Esophagus muscularis mucosa (tissue), 4 donors: ENCODE data around the gene PIP4P1. TPM values are rescaled to one million over a fixed set of nuclear protein-coding genes. Genes with fewer than 3 reads are reported as not detected.
A peak's percentile ranks its signal among the peaks of the same experiment; 100 is the strongest.

Experiments
- DNase-seq: peaks from one replicate; pipeline ENCODE4 v3.0.0-alpha.2; 2017; ENCODE audit errors: extremely low spot score
- H3K27ac ChIP-seq, 4 donors: fragments of 200-600 bp; sonication (generic); replicated peaks in 1 of 4; 1 replicate in 3 of 4; 2 replicates in 1 of 4; pipeline ENCODE4 v1.5.1; 2016 to 2019; ENCODE audit warnings: mild to moderate bottlenecking in 1 of 4
- H3K27me3 ChIP-seq, 4 donors: fragments of 200-600 bp; sonication (generic); one replicate each; pipeline versions ENCODE4 v1.5.1 to v1.6.0; 2016 to 2019
- H3K36me3 ChIP-seq, 4 donors: fragments of 200-600 bp; sonication (generic); one replicate each; pipeline ENCODE4 v1.5.1; 2016 to 2019
- H3K4me1 ChIP-seq, 4 donors: fragments of 200-600 bp; sonication (generic); one replicate each; pipeline ENCODE4 v1.5.1; 2016 to 2019
- H3K4me3 ChIP-seq, 4 donors: fragments of 200-600 bp; sonication (generic); 1 replicate in 2 of 4; 2 replicates in 2 of 4; pipeline ENCODE4 v1.5.1; 2016 to 2019; ENCODE audit warnings: mild to moderate bottlenecking in 4 of 4, moderate library complexity in 1 of 4
- H3K9me3 ChIP-seq, 4 donors: fragments of 200-600 bp; sonication (generic); 1 replicate in 3 of 4; 2 replicates in 1 of 4; pipeline ENCODE4 v1.5.1; 2016 to 2019
- CTCF ChIP-seq, 3 experiments: fragments of 200-600 bp in 2 of 3; fragments of 450-650 bp in 1 of 3; sonication (generic) in 2 of 3; IDR thresholded peaks; one replicate each; pipeline ENCODE4 v1.5.1; 2017 to 2019; ENCODE audit warnings: antibody characterized with exemption in 3 of 3, mild to moderate bottlenecking in 2 of 3, moderate library complexity in 1 of 3
- EP300 ChIP-seq: sonication (generic); formaldehyde crosslinking; IDR thresholded peaks from one replicate; pipeline ENCODE4 v1.6.1; 2017; ENCODE audit warnings: antibody characterized with exemption
- POLR2A ChIP-seq: fragments of 450-650 bp; IDR thresholded peaks from one replicate; pipeline ENCODE4 v1.6.1; 2017; ENCODE audit warnings: antibody characterized with exemption, moderate library complexity, mild to moderate bottlenecking, low read depth
- POLR2AphosphoS5 ChIP-seq, 2 donors: sonication (generic); formaldehyde crosslinking; IDR thresholded peaks; one replicate each; pipeline ENCODE4 v1.6.1; 2017; ENCODE audit warnings: antibody characterized with exemption in 2 of 2
- WGBS: methylation state at CpG from one replicate; pipeline ENCODE4 v1.1.5; 2018; 5-methylcytosine and 5-hydroxymethylcytosine counted together
- intact Hi-C: fragments of 100-400 bp; cut with DNase I; formaldehyde crosslinking; loops from one replicate; pipeline ENCODE4 v1.15.1; 2023
- total RNA-seq, 4 donors: library from RNA; depleted of rRNA; stranded (reverse); fragments of >200 nt; gene quantifications; one replicate each; pipeline versions ENCODE4 v1.1.0 to v1.2.1, GENCODE V29; 2016

Gene PIP4P1
- total RNA-seq, 4 donors from 2014 or later = 18.7 to 27.9 (median 24.5) TPM

- WGBS = 86% methylated on average over 2 of the region's 2 CpGs
- Histone ChIP-seq H3K27ac (no peak overlapping the region), H3K27me3 (no peaks in the 10 kb centered on the region), H3K4me3 (no peak overlapping the region), H3K36me3 (peaks cover 0 to 44% (median 26%) of the 10 kb centered on the region in 4 donors), H3K4me1 (peaks cover 7 to 14% (median 10%) of the 10 kb centered on the region in 4 donors), H3K9me3 (no peaks in the 10 kb centered on the region)
- TF ChIP-seq POLR2AphosphoS5 (IDR thresholded peaks at IDR 0.05) (no peak), CTCF (IDR thresholded peaks at IDR 0.05) (no peak), POLR2A (no peak), EP300 (no peak)
- intact Hi-C loops = no loop called here
- DNase-seq = no peak
These were observed 17.7 kb upstream of the PIP4P1 start for GRCh38 chr14:20478894-20479293.

GRCh38 chr14:20477211-20477876, 16.1 kb upstream of the PIP4P1 start:
- H3K4me1 ChIP-seq = peaks cover 7 to 14% (median 10%) of the 10 kb centered on the region in 4 donors
- H3K9me3 ChIP-seq = no peaks in the 10 kb centered on the region
- peaks cover 0 to 60% (median 36%) of the 10 kb centered on the region in 4 donors for H3K36me3 ChIP-seq
- 71% methylated on average over 1 of the region's 1 CpG for WGBS
- no peaks in the 10 kb centered on the region for H3K27me3 ChIP-seq
- intact Hi-C loops = no loop called here
- no peak for DNase-seq
- H3K27ac ChIP-seq = peak overlapping the region in 1 of 4 donors; percentile 17
- H3K4me3 ChIP-seq = no peak overlapping the region
- TF ChIP-seq POLR2A (no peak), POLR2AphosphoS5 (IDR thresholded peaks at IDR 0.05) (no peak), EP300 (no peak), CTCF (IDR thresholded peaks at IDR 0.05) (no peak)

GRCh38 chr14:20476776-20477175, 15.5 kb upstream of the PIP4P1 start:
- H3K27ac ChIP-seq = no peak overlapping the region
- no peak for TF ChIP-seq CTCF (IDR thresholded peaks at IDR 0.05)
- TF ChIP-seq POLR2AphosphoS5 (IDR thresholded peaks at IDR 0.05) = no peak
- TF ChIP-seq EP300 = no peak
- TF ChIP-seq POLR2A = no peak
- whole genome bisulfite sequencing = 84% methylated on average over 5 of the region's 5 CpGs
- peaks cover 0 to 62% (median 36%) of the 10 kb centered on the region in 4 donors for H3K36me3 ChIP-seq
- H3K9me3 ChIP-seq = no peaks in the 10 kb centered on the region
- intact Hi-C loops = no loop called here
- no peak for DNase-seq
- peaks cover 7 to 14% (median 10%) of the 10 kb centered on the region in 4 donors for H3K4me1 ChIP-seq
- H3K4me3 ChIP-seq = no peak overlapping the region
- H3K27me3 ChIP-seq = no peaks in the 10 kb centered on the region

GRCh38 chr14:20472536-20473169, 11.4 kb upstream of the PIP4P1 start:
- peaks cover 0 to 55% (median 36%) of the 10 kb centered on the region in 4 donors for H3K36me3 ChIP-seq
- H3K4me3 ChIP-seq = no peak overlapping the region
- DNase-seq = no peak
- no peaks in the 10 kb centered on the region for H3K27me3 ChIP-seq
- peaks cover 22 to 31% (median 27%) of the 10 kb centered on the region in 4 donors for H3K4me1 ChIP-seq
- WGBS = 87% methylated on average over 2 of the region's 2 CpGs
- no peaks in the 10 kb centered on the region for H3K9me3 ChIP-seq
- intact Hi-C loops = no loop called here
- no peak overlapping the region for H3K27ac ChIP-seq
- TF ChIP-seq POLR2A (no peak), POLR2AphosphoS5 (IDR thresholded peaks at IDR 0.05) (no peak), EP300 (no peak), CTCF (IDR thresholded peaks at IDR 0.05) (no peak)
